ENCODE results near the gene CEP85L.

DNA sequence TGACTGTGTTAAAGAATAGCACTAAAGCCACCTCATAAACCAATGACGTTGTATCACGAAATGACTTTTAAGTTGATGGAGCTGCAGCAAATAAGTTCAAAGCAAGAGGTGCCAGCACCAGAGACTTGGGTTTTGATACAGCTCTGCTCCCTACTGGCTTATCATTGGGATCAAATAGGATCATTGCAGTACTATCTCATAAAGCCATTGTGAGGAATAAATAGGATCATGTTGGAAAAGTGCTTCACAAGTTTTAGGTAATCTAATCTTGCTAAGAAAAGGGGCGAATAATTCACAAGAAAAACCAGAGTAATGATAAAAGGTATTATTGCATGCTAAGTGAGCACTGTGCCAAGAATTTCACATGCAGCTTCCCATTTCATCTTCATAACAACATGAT is 10.4 kb upstream of the CEP85L start:
- TF ChIP-seq, protein P1, sequence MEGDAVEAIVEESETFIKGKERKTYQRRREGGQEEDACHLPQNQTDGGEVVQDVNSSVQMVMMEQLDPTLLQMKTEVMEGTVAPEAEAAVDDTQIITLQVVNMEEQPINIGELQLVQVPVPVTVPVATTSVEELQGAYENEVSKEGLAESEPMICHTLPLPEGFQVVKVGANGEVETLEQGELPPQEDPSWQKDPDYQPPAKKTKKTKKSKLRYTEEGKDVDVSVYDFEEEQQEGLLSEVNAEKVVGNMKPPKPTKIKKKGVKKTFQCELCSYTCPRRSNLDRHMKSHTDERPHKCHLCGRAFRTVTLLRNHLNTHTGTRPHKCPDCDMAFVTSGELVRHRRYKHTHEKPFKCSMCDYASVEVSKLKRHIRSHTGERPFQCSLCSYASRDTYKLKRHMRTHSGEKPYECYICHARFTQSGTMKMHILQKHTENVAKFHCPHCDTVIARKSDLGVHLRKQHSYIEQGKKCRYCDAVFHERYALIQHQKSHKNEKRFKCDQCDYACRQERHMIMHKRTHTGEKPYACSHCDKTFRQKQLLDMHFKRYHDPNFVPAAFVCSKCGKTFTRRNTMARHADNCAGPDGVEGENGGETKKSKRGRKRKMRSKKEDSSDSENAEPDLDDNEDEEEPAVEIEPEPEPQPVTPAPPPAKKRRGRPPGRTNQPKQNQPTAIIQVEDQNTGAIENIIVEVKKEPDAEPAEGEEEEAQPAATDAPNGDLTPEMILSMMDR (IDR thresholded peaks at IDR 0.05), result no peak
- TF ChIP-seq POLR2A (IDR thresholded peaks at IDR 0.05), result no peak

Measured in gastroesophageal sphincter (tissue), 3 donors.